ENCODE data around the gene ATP1A2.

The ATP1A2 gene

GRCh38 chr1:160115545-160116282 is at the start of gene ATP1A2:
Gene ATP1A2, plus strand, starts transcription at chr1:160115759. Its CDS starts 103 bp downstream, at chr1:160115862.
- DNase-seq = no peak

- no peak for DNase-seq
These were observed 48.5 kb upstream of the ATP1A2 start for GRCh38 chr1:160066829-160067745.

- DNase-seq = no peak
These were observed 47.3 kb upstream of the ATP1A2 start for GRCh38 chr1:160068225-160068624.

GRCh38 chr1:160069460-160070231 is 45.9 kb upstream of the ATP1A2 start, which contains the start of gene KCNJ10:
Gene KCNJ10, minus strand, starts transcription at chr1:160070160. Its CDS starts 27,628 bp downstream, at chr1:160042532.
- DNase-seq = no peak

GRCh38 chr1:160070243-160071163 is 45.1 kb upstream of the ATP1A2 start:
- DNase-seq = peak; percentile 70 to 74

GRCh38 chr1:160071289-160071688 is 44.3 kb upstream of the ATP1A2 start:
- no peak for DNase-seq

- DNase-seq = no peak
These were observed 40.7 kb upstream of the ATP1A2 start for GRCh38 chr1:160074865-160075264.

GRCh38 chr1:160075836-160076235 is 39.7 kb upstream of the ATP1A2 start:
- no peak for DNase-seq

- DNase-seq = no peak
These were observed 39.3 kb upstream of the ATP1A2 start for GRCh38 chr1:160076295-160076694.

- DNase-seq = no peak
These were observed 38.1 kb upstream of the ATP1A2 start for GRCh38 chr1:160077486-160077885.

- DNase-seq = peak; percentile 66 to 72
These were observed 36.9 kb upstream of the ATP1A2 start for GRCh38 chr1:160078512-160079195.

GRCh38 chr1:160079448-160079847 is 36.1 kb upstream of the ATP1A2 start:
- DNase-seq = no peak

- no peak for DNase-seq
These were observed 35.0 kb upstream of the ATP1A2 start for GRCh38 chr1:160080381-160081100.

GRCh38 chr1:160081261-160081936 is 34.2 kb upstream of the ATP1A2 start, which contains the start of gene KCNJ9:
Gene KCNJ9, plus strand, starts transcription at chr1:160081538. Its CDS starts 2,493 bp downstream, at chr1:160084031.
- no peak for DNase-seq

GRCh38 chr1:160082487-160082886 is 33.1 kb upstream of the ATP1A2 start:
- no peak for DNase-seq

GRCh38 chr1:160082926-160083325 is 32.6 kb upstream of the ATP1A2 start:
- DNase-seq = no peak

- DNase-seq = peak; percentile 80 to 81
These were observed 31.4 kb upstream of the ATP1A2 start for GRCh38 chr1:160083968-160084770.

GRCh38 chr1:160084771-160085321 is 30.7 kb upstream of the ATP1A2 start:
- no peak for DNase-seq

Data from stimulated activated CD4-positive, alpha-beta T cell treated with anti-CD3 and anti-CD28 coated beads, Interleukin-2, amount 100 ng/mL, for 24 hours (primary cell).